Hematopoietic multipotent progenitor cell treated with erythropoietin and hydrocortisone succinate and interleukin-3 and kit ligand, for 15 days (in vitro differentiated cells): ENCODE measurements around the gene PRAC1.
A peak's percentile ranks its signal among the peaks of the same experiment; 100 is the strongest.

Source experiments
- DNase-seq: peaks from one replicate; pipeline ENCODE4 v3.0.0-alpha.2; 2015; ENCODE audit warnings: low spot score

Gene PRAC1

GRCh38 chr17:48704361-48705248 lies 17.7 kb downstream of the PRAC1 start:
- no peak for DNase-seq

GRCh38 chr17:48701864-48702532 lies 20.3 kb downstream of the PRAC1 start:
- no peak for DNase-seq

GRCh38 chr17:48693178-48693577 lies 29.1 kb downstream of the PRAC1 start:
- no peak for DNase-seq

- DNase-seq, result no peak
These were observed 30.3 kb downstream of the PRAC1 start for GRCh38 chr17:48692049-48692448.

GRCh38 chr17:48690655-48691054 lies 31.7 kb downstream of the PRAC1 start:
- DNase-seq, result no peak

GRCh38 chr17:48681609-48682008 lies 40.7 kb downstream of the PRAC1 start:
- DNase-seq, result no peak

- DNase-seq, result no peak
These were observed 42.8 kb downstream of the PRAC1 start for GRCh38 chr17:48679385-48680096.

GRCh38 chr17:48678141-48678971 lies 44.0 kb downstream of the PRAC1 start:
- peak; percentile 52 for DNase-seq

GRCh38 chr17:48676963-48677558 lies 45.3 kb downstream of the PRAC1 start:
- no peak for DNase-seq

- no peak for DNase-seq
These were observed 50.0 kb downstream of the PRAC1 start for GRCh38 chr17:48672340-48672739.
